PC-9 (cell line): ENCODE measurements around the gene UBE2O. TPM values are rescaled to one million over a fixed set of nuclear protein-coding genes. Genes with fewer than 3 reads are reported as not detected.
"Not testable (repeated sequence)": the region's sequence is repeated elsewhere in the genome, so short reads cannot be mapped to it uniquely, and the experiment has no call there.

Source experiments
- BruUV-seq: library from RNA; stranded (reverse); fragments of 400-500 nt; replicated peaks from 2 replicates; lab custom pipeline; 2021; lab: Mats Ljungman, UMichigan
- CTCF ChIA-PET: fragments of 300-600 bp; sonication (Branson Sonifier 250); formaldehyde crosslinking; loops from one replicate; lab custom pipeline; 2022; ENCODE audit warnings: antibody characterized with exemption; lab: Charles Lee
- POLR2A ChIA-PET: fragments of 300-600 bp; sonication (Branson Sonifier 250); formaldehyde crosslinking; loops from one replicate; lab custom pipeline; 2022; ENCODE audit warnings: antibody characterized with exemption; ENCODE audit not compliant: unreplicated experiment; lab: Charles Lee
- DNase-seq, 2 experiments: peaks; one replicate each; pipeline versions ENCODE4 v3.0.0 to v3.0.0-alpha.2; 2015 to 2022; ENCODE audit warnings: mixed read lengths in 1 of 2
- H2AFZ ChIP-seq: fragments of 200-600 bp; sonication (generic); 2 replicates; pipeline ENCODE4 v1.8.1; 2017; ENCODE audit warnings: antibody characterized with exemption
- H3F3A ChIP-seq: fragments of 200-600 bp; sonication (generic); 2 replicates; pipeline ENCODE4 v1.8.1; 2017; ENCODE audit warnings: antibody characterized with exemption, mild to moderate bottlenecking, low read depth; ENCODE audit not compliant: insufficient read depth
- H3K27ac ChIP-seq: fragments of 200-600 bp; sonication (generic); 2 replicates; pipeline ENCODE4 v1.6.1; 2016; ENCODE audit warnings: mixed run types
- H3K27me3 ChIP-seq: fragments of 200-600 bp; sonication (generic); 2 replicates; pipeline ENCODE4 v1.6.1; 2016; ENCODE audit warnings: low read depth, mixed run types; ENCODE audit not compliant: insufficient read depth
- H3K36me3 ChIP-seq: fragments of 200-600 bp; sonication (generic); 2 replicates; pipeline ENCODE4 v1.6.1; 2016; ENCODE audit warnings: low read depth, mixed run types
- H3K4me1 ChIP-seq: fragments of 200-600 bp; sonication (generic); replicated peaks from 2 replicates; pipeline ENCODE4 v1.6.1; 2016; ENCODE audit warnings: mixed run types; ENCODE audit not compliant: insufficient read depth
- H3K4me2 ChIP-seq: fragments of 200-600 bp; sonication (generic); 2 replicates; pipeline ENCODE4 v1.6.1; 2017; ENCODE audit warnings: mixed run types
- H3K4me3 ChIP-seq: fragments of 200-600 bp; sonication (generic); 2 replicates; pipeline ENCODE4 v1.6.1; 2016; ENCODE audit warnings: mixed run types
- H3K79me2 ChIP-seq: fragments of 200-600 bp; sonication (generic); 2 replicates; pipeline ENCODE4 v1.6.1; 2017; ENCODE audit warnings: low read depth, mixed run types
- H3K9me2 ChIP-seq: fragments of 200-600 bp; sonication (generic); 2 replicates; pipeline ENCODE4 v1.8.1; 2017; ENCODE audit warnings: mild to moderate bottlenecking; ENCODE audit not compliant: insufficient read depth
- H3K9me3 ChIP-seq: fragments of 200-600 bp; sonication (generic); 2 replicates; pipeline ENCODE4 v1.8.1; 2016; ENCODE audit warnings: low read depth; ENCODE audit not compliant: insufficient read depth
- H4K20me1 ChIP-seq: fragments of 200-600 bp; sonication (generic); 2 replicates; pipeline ENCODE4 v1.8.1; 2017; ENCODE audit not compliant: insufficient read depth
- EZH2 ChIP-seq: fragments of 200-600 bp; sonication (generic); IDR thresholded peaks from 2 replicates; pipeline ENCODE4 v1.8.0; 2017; ENCODE audit warnings: antibody characterized with exemption, low read depth
- intact Hi-C: fragments of 100-400 bp; cut with micrococcal nuclease; formaldehyde crosslinking; loops from one replicate; pipeline ENCODE4 v1.10.0; 2022; ENCODE audit not compliant: unreplicated experiment
- total RNA-seq: library from RNA; stranded (reverse); gene quantifications from 2 replicates; pipeline ENCODE4 v1.2.3, GENCODE V29; 2021
- TF ChIP-seq, protein P1 (sequence below): fragments of 200-600 bp; sonication (generic); conservative IDR thresholded peaks from 2 replicates; pipeline ENCODE4 v1.6.1; 2017; ENCODE audit warnings: mixed run types, antibody characterized with exemption, mild to moderate bottlenecking, moderate library complexity

The UBE2O gene
- total RNA-seq, 1 experiment from 2014 or later: 28.0 TPM

GRCh38 chr17:76365256-76365903 is 87.6 kb downstream of the UBE2O start:
- no peak for TF ChIP-seq EZH2
- TF ChIP-seq, protein P1, sequence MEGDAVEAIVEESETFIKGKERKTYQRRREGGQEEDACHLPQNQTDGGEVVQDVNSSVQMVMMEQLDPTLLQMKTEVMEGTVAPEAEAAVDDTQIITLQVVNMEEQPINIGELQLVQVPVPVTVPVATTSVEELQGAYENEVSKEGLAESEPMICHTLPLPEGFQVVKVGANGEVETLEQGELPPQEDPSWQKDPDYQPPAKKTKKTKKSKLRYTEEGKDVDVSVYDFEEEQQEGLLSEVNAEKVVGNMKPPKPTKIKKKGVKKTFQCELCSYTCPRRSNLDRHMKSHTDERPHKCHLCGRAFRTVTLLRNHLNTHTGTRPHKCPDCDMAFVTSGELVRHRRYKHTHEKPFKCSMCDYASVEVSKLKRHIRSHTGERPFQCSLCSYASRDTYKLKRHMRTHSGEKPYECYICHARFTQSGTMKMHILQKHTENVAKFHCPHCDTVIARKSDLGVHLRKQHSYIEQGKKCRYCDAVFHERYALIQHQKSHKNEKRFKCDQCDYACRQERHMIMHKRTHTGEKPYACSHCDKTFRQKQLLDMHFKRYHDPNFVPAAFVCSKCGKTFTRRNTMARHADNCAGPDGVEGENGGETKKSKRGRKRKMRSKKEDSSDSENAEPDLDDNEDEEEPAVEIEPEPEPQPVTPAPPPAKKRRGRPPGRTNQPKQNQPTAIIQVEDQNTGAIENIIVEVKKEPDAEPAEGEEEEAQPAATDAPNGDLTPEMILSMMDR: peak; percentile 65
- Histone ChIP-seq H3K4me3 (no peak overlapping the region), H4K20me1 (no peaks in the 10 kb centered on the region), H2AFZ (no peak overlapping the region), H3F3A (no peaks in the 10 kb centered on the region; the same call in 1 of the 2 replicates), H3K9me3 (no peaks in the 10 kb centered on the region), H3K27ac (no peak overlapping the region), H3K4me1 (no peaks in the 10 kb centered on the region), H3K4me2 (no peak overlapping the region), H3K27me3 (no peaks in the 10 kb centered on the region), H3K36me3 (no peaks in the 10 kb centered on the region), H3K79me2 (no peaks in the 10 kb centered on the region), H3K9me2 (no peaks in the 10 kb centered on the region)
- DNase-seq: no peak
- no TSS peak for BruUV-seq
- POLR2A ChIA-PET: interaction anchor here (0.6 kb wide), 2 partner anchors 32 to 50 kb away, joined by 4 to 11 read pairs; no protein-coding TSS in a partner anchor
- intact Hi-C loops: loop anchor here (1.0 kb wide), 1 partner anchor 33 kb away; no protein-coding TSS in a partner anchor
- CTCF ChIA-PET: interaction anchor here (0.6 to 2.4 kb wide), 12 partner anchors 12 to 367 kb away, joined by 3 to 24 read pairs (median 10); partner anchors contain the start of genes PRPSAP1 and SPHK1

GRCh38 chr17:76363107-76363842 is 89.7 kb downstream of the UBE2O start:
- no peak for TF ChIP-seq EZH2
- TF ChIP-seq, protein P1: no peak
- H3K4me1 ChIP-seq: no peaks in the 10 kb centered on the region
- no peaks in the 10 kb centered on the region for H3F3A ChIP-seq
- no peaks in the 10 kb centered on the region for H3K27me3 ChIP-seq
- DNase-seq: no peak
- no TSS peak for BruUV-seq
- no peak overlapping the region for H3K4me3 ChIP-seq
- ChIA-PET POLR2A (interaction anchor here (0.6 kb wide), 1 partner anchor 10 kb away, joined by 7 read pairs; the partner anchor contains the start of gene PRPSAP1), CTCF (interaction anchor here (0.6 to 2.4 kb wide), 2 partner anchors 10 to 19 kb away, joined by 3 to 11 read pairs; partner anchors contain the start of gene PRPSAP1)
- no peaks in the 10 kb centered on the region for H3K9me2 ChIP-seq
- no peaks in the 10 kb centered on the region for H3K36me3 ChIP-seq
- no peak overlapping the region for H3K27ac ChIP-seq
- no peak overlapping the region for H2AFZ ChIP-seq
- H3K4me2 ChIP-seq: no peak overlapping the region
- intact Hi-C loops: no loop called here
- H4K20me1 ChIP-seq: no peaks in the 10 kb centered on the region
- no peaks in the 10 kb centered on the region for H3K79me2 ChIP-seq
- H3K9me3 ChIP-seq: no peaks in the 10 kb centered on the region

GRCh38 chr17:76360461-76360860 is 92.5 kb downstream of the UBE2O start:
- Histone ChIP-seq H2AFZ (no peak overlapping the region), H3K27ac (no peak overlapping the region), H3K4me3 (no peak overlapping the region), H3K4me2 (no peak overlapping the region), H3K4me1 (no peaks in the 10 kb centered on the region), H4K20me1 (no peaks in the 10 kb centered on the region), H3K9me3 (no peaks in the 10 kb centered on the region), H3K36me3 (no peaks in the 10 kb centered on the region), H3K9me2 (no peaks in the 10 kb centered on the region), H3K79me2 (no peaks in the 10 kb centered on the region), H3F3A (no peaks in the 10 kb centered on the region), H3K27me3 (no peaks in the 10 kb centered on the region)
- ChIA-PET CTCF (interaction anchor here (0.6 kb wide), 1 partner anchor 66 kb away, joined by 4 read pairs; no protein-coding TSS in a partner anchor), POLR2A (no interaction called here)
- intact Hi-C loops: no loop called here
- no peak for DNase-seq
- TF ChIP-seq, protein P1: no peak
- TF ChIP-seq EZH2: no peak
- no TSS peak for BruUV-seq

- CTCF ChIA-PET, H3K4me1 ChIP-seq, H3K4me2 ChIP-seq, H3K27ac ChIP-seq, H3K36me3 ChIP-seq, H3K9me3 ChIP-seq, H4K20me1 ChIP-seq, BruUV-seq, H3K4me3 ChIP-seq, H3F3A ChIP-seq, POLR2A ChIA-PET, H3K27me3 ChIP-seq, H2AFZ ChIP-seq, intact Hi-C loops, H3K79me2 ChIP-seq, H3K9me2 ChIP-seq, DNase-seq: not testable (repeated sequence)
Measured at GRCh38 chr17:76359776-76360175, 93.2 kb downstream of the UBE2O start.
